Activated B cell treated with CpG ODN at 0.5 μM for 24 hours (primary cell): Measurements from ENCODE around the gene ARID5A. TPM values are rescaled to one million over a fixed set of nuclear protein-coding genes. Genes with fewer than 3 reads are reported as not detected.

Experiments
- ATAC-seq: fragments of 200-7000 bp; cut with Tn5 transposase; one replicate; pipeline ENCODE4 v1.10.0; 2021; ENCODE audit warnings: low read depth, mild to moderate bottlenecking, moderate library complexity
- CTCF ChIA-PET: fragments of 350-600 bp; sonication (Branson Sonifier 250); formaldehyde crosslinking; loops from one replicate; lab custom pipeline; 2021; ENCODE audit warnings: antibody characterized with exemption; lab: Charles Lee
- POLR2A ChIA-PET: fragments of 350-600 bp; sonication (Branson Sonifier 250); formaldehyde crosslinking; loops from one replicate; lab custom pipeline; 2021; ENCODE audit warnings: antibody characterized with exemption; lab: Charles Lee
- DNase-seq: peaks from one replicate; pipeline ENCODE4 v3.0.0; 2022
- H3K27ac Mint-ChIP-seq: one replicate; pipeline ENCODE4 v1.8.0; 2020; ENCODE audit warnings: mixed read lengths
- H3K27me3 Mint-ChIP-seq: one replicate; pipeline ENCODE4 v1.8.0; 2021; ENCODE audit warnings: mixed read lengths
- H3K36me3 Mint-ChIP-seq: one replicate; pipeline ENCODE4 v1.8.0; 2021; ENCODE audit warnings: low read depth, mixed read lengths
- H3K4me1 Mint-ChIP-seq: one replicate; pipeline ENCODE4 v1.8.0; 2021; ENCODE audit warnings: mixed read lengths
- H3K4me3 Mint-ChIP-seq: one replicate; pipeline ENCODE4 v1.8.0; 2020; ENCODE audit warnings: mild to moderate bottlenecking, mixed read lengths
- H3K9me3 Mint-ChIP-seq: one replicate; pipeline ENCODE4 v1.8.0; 2020; ENCODE audit warnings: mixed read lengths
- intact Hi-C: fragments of 100-400 bp; cut with micrococcal nuclease; formaldehyde crosslinking; loops from one replicate; pipeline ENCODE4 v1.15.1; 2024
- total RNA-seq: library from RNA; stranded (reverse); gene quantifications from 2 replicates; pipeline ENCODE4 v1.2.3, GENCODE V29; 2022
- TF ChIP-seq, protein P1 (sequence below): fragments of 200-600 bp; IDR thresholded peaks from one replicate; pipeline ENCODE4 v1.8.0; 2022; ENCODE audit warnings: antibody characterized with exemption, mild to moderate bottlenecking

Gene ARID5A
- total RNA-seq, 1 donor from 2014 or later, result 83.5 TPM

GRCh38 chr2:96542357-96542977 lies 5.9 kb downstream of the ARID5A start:
- DNase-seq (no peak), ATAC-seq (no peak)
- no peak overlapping the region for H3K4me3 Mint-ChIP-seq
- intact Hi-C loops, result no loop called here
- ChIA-PET POLR2A (interaction anchor here (0.6 kb wide), 1 partner anchor 15 kb away, joined by 7 read pairs; no protein-coding TSS in a partner anchor), CTCF (no interaction called here)
- H3K9me3 Mint-ChIP-seq, result no peaks in the 10 kb centered on the region
- TF ChIP-seq, protein P1, sequence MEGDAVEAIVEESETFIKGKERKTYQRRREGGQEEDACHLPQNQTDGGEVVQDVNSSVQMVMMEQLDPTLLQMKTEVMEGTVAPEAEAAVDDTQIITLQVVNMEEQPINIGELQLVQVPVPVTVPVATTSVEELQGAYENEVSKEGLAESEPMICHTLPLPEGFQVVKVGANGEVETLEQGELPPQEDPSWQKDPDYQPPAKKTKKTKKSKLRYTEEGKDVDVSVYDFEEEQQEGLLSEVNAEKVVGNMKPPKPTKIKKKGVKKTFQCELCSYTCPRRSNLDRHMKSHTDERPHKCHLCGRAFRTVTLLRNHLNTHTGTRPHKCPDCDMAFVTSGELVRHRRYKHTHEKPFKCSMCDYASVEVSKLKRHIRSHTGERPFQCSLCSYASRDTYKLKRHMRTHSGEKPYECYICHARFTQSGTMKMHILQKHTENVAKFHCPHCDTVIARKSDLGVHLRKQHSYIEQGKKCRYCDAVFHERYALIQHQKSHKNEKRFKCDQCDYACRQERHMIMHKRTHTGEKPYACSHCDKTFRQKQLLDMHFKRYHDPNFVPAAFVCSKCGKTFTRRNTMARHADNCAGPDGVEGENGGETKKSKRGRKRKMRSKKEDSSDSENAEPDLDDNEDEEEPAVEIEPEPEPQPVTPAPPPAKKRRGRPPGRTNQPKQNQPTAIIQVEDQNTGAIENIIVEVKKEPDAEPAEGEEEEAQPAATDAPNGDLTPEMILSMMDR, result no peak
- H3K36me3 Mint-ChIP-seq, result peaks cover 65% of the 10 kb centered on the region
- peaks cover 56% of the 10 kb centered on the region for H3K4me1 Mint-ChIP-seq
- no peaks in the 10 kb centered on the region for H3K27me3 Mint-ChIP-seq
- H3K27ac Mint-ChIP-seq, result no peak overlapping the region

DNA sequence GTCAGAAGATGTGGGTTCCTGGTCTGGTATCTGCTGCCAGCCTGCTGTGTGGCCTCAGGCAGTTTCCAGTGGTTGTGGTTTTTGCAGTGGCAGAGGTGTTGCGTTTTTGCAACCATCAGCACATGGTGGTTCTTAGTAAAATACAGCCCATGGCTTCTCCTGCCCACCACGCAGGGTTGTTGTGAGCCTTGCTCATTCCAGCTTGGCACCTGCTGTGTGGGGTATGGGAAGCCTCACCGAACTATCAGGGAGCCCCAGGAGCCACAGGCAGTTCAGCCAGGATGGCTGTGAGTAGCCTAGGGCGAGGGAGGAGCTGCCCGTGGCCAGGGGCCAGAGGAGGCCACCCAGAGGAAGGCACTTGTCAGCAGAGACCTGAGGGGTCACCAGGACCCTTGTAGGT lies 9.8 kb downstream of the ARID5A start:
- no peak for DNase-seq
- Mint-ChIP-seq H3K9me3 (no peaks in the 10 kb centered on the region), H3K27me3 (no peaks in the 10 kb centered on the region), H3K27ac (no peak overlapping the region), H3K4me1 (peaks cover 32% of the 10 kb centered on the region), H3K36me3 (peaks cover 66% of the 10 kb centered on the region), H3K4me3 (no peak overlapping the region)
- intact Hi-C loops, result no loop called here
- TF ChIP-seq, protein P1, result no peak
- no peak for ATAC-seq
- ChIA-PET CTCF (no interaction called here), POLR2A (interaction anchor here (1.6 kb wide), 1 partner anchor 8 kb away, joined by 5 read pairs; no protein-coding TSS in a partner anchor)

DNA sequence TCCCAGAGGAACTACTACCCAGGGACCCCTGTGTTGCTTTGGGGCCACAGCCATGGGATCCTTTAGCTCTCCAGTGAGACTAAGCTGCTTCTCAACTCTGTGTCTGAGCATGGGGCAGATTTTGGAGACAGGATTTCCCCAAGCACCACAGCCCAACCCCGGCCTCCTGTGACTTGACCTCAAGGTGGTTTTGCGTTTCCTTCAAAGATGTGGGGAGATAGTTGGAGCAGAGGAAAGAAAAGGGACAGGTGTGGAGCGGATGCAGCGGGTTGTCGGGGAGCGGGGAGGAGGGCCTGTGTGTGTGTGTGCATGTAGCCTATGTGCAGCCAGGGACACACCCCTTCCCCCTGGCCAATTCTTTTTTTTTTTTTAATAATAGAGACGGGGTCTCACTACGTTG lies 10.2 kb downstream of the ARID5A start:
- H3K4me1 Mint-ChIP-seq, result peaks cover 30% of the 10 kb centered on the region
- ATAC-seq (no peak), DNase-seq (peak; percentile 7)
- ChIA-PET POLR2A (interaction anchor here (1.6 kb wide), 1 partner anchor 9 kb away, joined by 5 read pairs; no protein-coding TSS in a partner anchor), CTCF (interaction anchor here (1.6 kb wide), 1 partner anchor 138 kb away, joined by 3 read pairs; no protein-coding TSS in a partner anchor)
- TF ChIP-seq, protein P1, result no peak
- peaks cover 65% of the 10 kb centered on the region for H3K36me3 Mint-ChIP-seq
- H3K27ac Mint-ChIP-seq, result no peak overlapping the region
- intact Hi-C loops, result no loop called here
- no peaks in the 10 kb centered on the region for H3K9me3 Mint-ChIP-seq
- no peak overlapping the region for H3K4me3 Mint-ChIP-seq
- H3K27me3 Mint-ChIP-seq, result no peaks in the 10 kb centered on the region

DNA sequence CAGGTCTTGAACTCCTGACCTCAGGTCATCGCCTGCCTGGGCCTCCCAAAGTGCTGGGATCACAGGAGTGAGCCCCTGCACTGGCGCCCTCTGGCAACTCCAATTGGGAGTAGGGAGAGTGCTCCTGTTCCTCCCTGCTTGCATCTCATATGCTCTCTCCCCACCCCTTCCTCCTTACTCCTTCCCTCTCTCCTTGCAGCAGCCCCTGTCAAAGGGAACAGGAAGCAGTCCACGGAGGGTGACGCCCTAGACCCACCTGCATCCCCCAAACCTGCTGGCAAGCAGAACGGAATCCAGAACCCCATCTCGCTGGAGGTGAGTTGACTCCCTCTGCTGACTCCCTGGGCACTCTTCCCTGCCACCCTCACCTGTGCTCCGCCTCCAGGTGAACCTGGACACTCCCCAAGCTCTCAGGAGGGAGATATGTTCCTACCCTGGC lies 10.7 kb downstream of the ARID5A start:
- intact Hi-C loops, result no loop called here
- Mint-ChIP-seq H3K4me3 (no peak overlapping the region), H3K9me3 (no peaks in the 10 kb centered on the region), H3K36me3 (peaks cover 70% of the 10 kb centered on the region), H3K27me3 (no peaks in the 10 kb centered on the region), H3K4me1 (peaks cover 29% of the 10 kb centered on the region), H3K27ac (no peak overlapping the region)
- ChIA-PET POLR2A (interaction anchor here (1.6 kb wide), 1 partner anchor 9 kb away, joined by 5 read pairs; no protein-coding TSS in a partner anchor), CTCF (interaction anchor here (1.6 kb wide), 1 partner anchor 138 kb away, joined by 3 read pairs; no protein-coding TSS in a partner anchor)
- TF ChIP-seq, protein P1, result no peak
- DNase-seq (no peak), ATAC-seq (no peak)

GRCh38 chr2:96547731-96548171 lies 11.2 kb downstream of the ARID5A start:
- ChIA-PET POLR2A (interaction anchor here (1.6 kb wide), 1 partner anchor 10 kb away, joined by 5 read pairs; no protein-coding TSS in a partner anchor), CTCF (interaction anchor here (1.1 to 1.6 kb wide), 2 partner anchors 138 to 140 kb away, joined by 3 read pairs; no protein-coding TSS in a partner anchor)
- intact Hi-C loops, result no loop called here
- Mint-ChIP-seq H3K27ac (no peak overlapping the region), H3K4me3 (no peak overlapping the region), H3K9me3 (no peaks in the 10 kb centered on the region), H3K36me3 (peaks cover 71% of the 10 kb centered on the region), H3K4me1 (peaks cover 25% of the 10 kb centered on the region), H3K27me3 (no peaks in the 10 kb centered on the region)
- TF ChIP-seq, protein P1, result no peak
- ATAC-seq, result no peak
- no peak for DNase-seq
